GM12892 (cell line): Measurements from ENCODE around the gene PDSS2.

ENCODE experiments used
- POLR2A ChIP-seq: IDR thresholded peaks from 2 replicates; pipeline ENCODE4 v1.6.1; 2011; ENCODE audit warnings: low read depth, low read length, control low read depth
- POLR2AphosphoS5 ChIP-seq: IDR thresholded peaks from 2 replicates; pipeline ENCODE4 v1.6.1; 2011; ENCODE audit warnings: low read depth, low read length, control low read depth
- TAF1 ChIP-seq: IDR thresholded peaks from 2 replicates; pipeline ENCODE4 v1.6.1; 2011; ENCODE audit warnings: low read depth, mild to moderate bottlenecking, control low read depth, low read length, borderline replicate concordance

DNA sequence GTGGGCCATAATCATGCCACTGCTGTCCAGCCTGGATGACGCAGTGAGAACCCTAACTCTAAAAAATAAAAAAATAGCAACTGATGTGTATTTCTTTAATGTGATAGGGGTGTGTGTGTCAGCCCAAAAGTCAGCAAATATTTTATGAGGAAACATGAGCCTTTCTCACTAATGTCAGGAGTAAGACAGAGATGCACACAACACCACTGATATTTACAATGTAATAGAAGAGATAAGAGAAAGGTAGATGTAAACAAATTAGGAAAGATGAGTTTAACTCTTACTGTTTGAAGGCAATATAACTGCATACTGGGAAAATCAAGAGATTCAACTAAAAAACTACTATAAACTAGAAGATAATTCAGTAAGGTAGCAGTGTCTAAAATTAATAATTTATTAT is 244.0 kb downstream of the PDSS2 start:
- TF ChIP-seq POLR2A (no peak), POLR2AphosphoS5 (no peak), TAF1 (no peak)
